Measurements from ENCODE around the gene SF3A2.
"Not testable (repeated sequence)": the region's sequence is repeated elsewhere in the genome, so short reads cannot be mapped to it uniquely, and the experiment has no call there.

Gene SF3A2

GRCh38 chr19:2270157-2270422 is 33.5 kb downstream of the SF3A2 start:
- no peak for TF ChIP-seq POLR2A (IDR thresholded peaks at IDR 0.05; ENCODE audit: low read length)
- no peak for TF ChIP-seq GATA1 (IDR thresholded peaks at IDR 0.05; ENCODE audit: low read depth, low read length)

GRCh38 chr19:2270423-2271233 is 34.0 kb downstream of the SF3A2 start:
- TF ChIP-seq GATA1 (IDR thresholded peaks at IDR 0.05; ENCODE audit: low read depth, low read length) (no peak), POLR2A (IDR thresholded peaks at IDR 0.05; ENCODE audit: low read length) (peak; percentile 54)
- DNase-seq = peak; percentile 90 to 95

More at GRCh38 chr19:2270157-2270422, 33.5 kb downstream of the SF3A2 start:
- DNase-seq = peak; percentile 76 to 87

GRCh38 chr19:2271234-2272103 is 34.8 kb downstream of the SF3A2 start:
- peak in 1 of 2 experiments; percentile 48 for DNase-seq
- no peak for TF ChIP-seq POLR2A (IDR thresholded peaks at IDR 0.05; ENCODE audit: low read length)
- TF ChIP-seq GATA1 (IDR thresholded peaks at IDR 0.05; ENCODE audit: low read depth, low read length) = no peak

GRCh38 chr19:2273356-2274184 is 36.9 kb downstream of the SF3A2 start:
- TF ChIP-seq GATA1 (IDR thresholded peaks at IDR 0.05; ENCODE audit: low read depth, low read length) (no peak), POLR2A (IDR thresholded peaks at IDR 0.05; ENCODE audit: low read length) (no peak)
- peak; percentile 91 to 92 for DNase-seq

GRCh38 chr19:2274185-2274711 is 37.6 kb downstream of the SF3A2 start:
- TF ChIP-seq POLR2A (IDR thresholded peaks at IDR 0.05; ENCODE audit: low read length) = no peak
- no peak for TF ChIP-seq GATA1 (IDR thresholded peaks at IDR 0.05; ENCODE audit: low read depth, low read length)
- no peak for DNase-seq

GRCh38 chr19:2274931-2275535 is 38.4 kb downstream of the SF3A2 start:
- no peak for TF ChIP-seq POLR2A (IDR thresholded peaks at IDR 0.05; ENCODE audit: low read length)
- no peak for TF ChIP-seq GATA1 (IDR thresholded peaks at IDR 0.05; ENCODE audit: low read depth, low read length)
- DNase-seq = peak; percentile 57 to 64

DNA sequence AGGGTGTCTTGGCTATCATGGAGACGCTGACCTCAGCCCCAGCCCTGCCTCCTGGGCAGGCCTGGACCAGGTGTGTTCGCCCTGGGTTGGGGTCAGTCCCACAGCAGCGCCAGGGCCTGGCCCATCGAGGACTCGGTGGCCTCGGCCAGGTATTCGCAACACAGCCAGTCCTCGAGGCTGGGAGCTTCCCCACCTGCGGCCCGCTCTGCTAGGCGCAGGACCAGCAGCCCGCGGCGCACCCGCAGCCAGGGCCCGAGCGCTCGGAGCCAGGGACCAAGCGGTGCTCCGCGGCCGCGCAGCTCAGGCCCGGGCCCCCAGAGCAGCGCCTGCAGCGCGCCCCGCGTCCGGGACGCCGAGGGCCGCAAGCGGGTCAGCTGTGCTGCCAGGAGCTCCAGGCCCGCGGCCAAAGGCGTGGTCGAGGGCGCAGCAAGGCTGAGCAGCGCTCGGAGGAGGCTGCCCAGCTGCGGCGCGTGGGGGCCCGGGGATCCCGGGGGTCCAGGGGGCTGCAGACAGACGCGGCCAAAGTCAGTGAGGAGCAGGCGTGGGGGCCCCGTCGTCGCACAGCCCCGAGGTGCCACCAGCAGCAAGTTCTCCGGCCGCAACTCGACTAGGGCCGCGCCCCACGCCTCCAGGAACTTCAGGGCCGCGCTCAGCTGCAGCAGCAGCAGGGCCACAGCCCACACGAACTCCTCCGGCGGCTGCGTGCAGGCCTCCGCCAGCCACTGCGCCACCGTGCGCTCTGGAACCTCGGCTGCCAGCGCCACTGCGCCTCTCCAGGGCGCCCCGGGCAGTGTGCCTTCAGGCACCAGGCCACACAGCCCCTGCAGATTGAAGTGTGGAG is 39.2 kb downstream of the SF3A2 start:
- TF ChIP-seq POLR2A (IDR thresholded peaks at IDR 0.05; ENCODE audit: low read length) (no peak), GATA1 (IDR thresholded peaks at IDR 0.05; ENCODE audit: low read depth, low read length) (no peak)
- no peak for DNase-seq

- no peak for TF ChIP-seq POLR2A (IDR thresholded peaks at IDR 0.05; ENCODE audit: low read length)
- no peak for TF ChIP-seq GATA1 (IDR thresholded peaks at IDR 0.05; ENCODE audit: low read depth, low read length)
- no peak for DNase-seq
These were observed 39.9 kb downstream of the SF3A2 start for GRCh38 chr19:2276429-2276986.

DNA sequence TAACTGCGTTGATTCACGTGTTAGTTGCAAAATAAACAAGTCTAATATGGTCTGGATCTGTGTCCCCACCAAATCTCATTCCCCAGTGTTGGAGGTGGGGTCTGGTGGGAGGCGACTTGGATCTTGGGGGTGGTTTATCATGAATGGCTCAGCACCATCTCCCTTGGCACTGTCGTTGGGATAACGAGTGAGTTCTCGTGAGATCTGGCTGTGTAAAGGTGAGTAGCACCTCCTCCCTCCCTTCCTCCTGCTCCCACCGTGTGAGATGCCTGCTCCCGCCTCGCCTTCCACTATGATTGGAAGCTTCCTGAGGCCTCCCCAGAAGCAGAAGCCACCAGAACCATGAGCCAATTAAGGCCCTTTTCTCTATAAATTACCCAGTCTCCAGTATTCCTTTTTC is 40.5 kb downstream of the SF3A2 start:
- no peak for TF ChIP-seq GATA1 (IDR thresholded peaks at IDR 0.05; ENCODE audit: low read depth, low read length)
- TF ChIP-seq POLR2A (IDR thresholded peaks at IDR 0.05; ENCODE audit: low read length) = no peak
- DNase-seq = no peak

DNA sequence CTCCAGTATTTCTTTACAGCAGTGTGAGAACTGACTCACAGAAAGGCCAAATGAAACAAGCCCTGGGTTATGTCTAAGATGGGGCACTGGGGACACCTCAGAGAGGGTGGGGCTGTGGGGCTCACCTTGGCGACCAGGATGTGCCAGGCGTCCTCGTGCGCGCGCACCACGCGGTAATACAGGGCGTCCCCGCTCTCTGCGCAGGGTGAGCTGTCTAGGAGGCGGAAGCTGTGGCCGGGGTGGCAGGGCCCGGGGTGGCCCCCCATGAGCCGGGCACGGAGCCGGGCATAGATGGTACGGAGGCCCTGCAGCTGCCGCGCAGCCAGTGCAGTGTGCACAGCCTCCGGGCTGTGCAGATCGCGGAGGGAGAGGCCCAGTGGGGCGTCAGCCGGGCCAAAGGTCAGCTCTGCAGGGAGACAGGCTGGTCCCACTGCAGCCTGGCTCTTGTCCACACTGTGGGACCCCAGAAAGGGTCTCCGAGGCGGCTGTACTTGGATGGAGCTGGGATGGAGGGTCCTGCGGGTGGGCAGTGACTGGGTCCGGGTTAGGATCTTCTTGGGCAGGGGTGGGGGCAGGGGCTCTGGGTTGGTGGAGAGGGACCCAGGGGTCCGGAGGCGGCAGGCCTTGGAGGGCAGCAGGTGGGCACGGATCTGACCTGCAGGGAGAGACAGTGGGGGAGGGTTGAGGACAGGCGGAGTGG is 42.0 kb downstream of the SF3A2 start:
- TF ChIP-seq GATA1 (IDR thresholded peaks at IDR 0.05; ENCODE audit: low read depth, low read length) = no peak
- no peak for TF ChIP-seq POLR2A (IDR thresholded peaks at IDR 0.05; ENCODE audit: low read length)
- no peak for DNase-seq

DNA sequence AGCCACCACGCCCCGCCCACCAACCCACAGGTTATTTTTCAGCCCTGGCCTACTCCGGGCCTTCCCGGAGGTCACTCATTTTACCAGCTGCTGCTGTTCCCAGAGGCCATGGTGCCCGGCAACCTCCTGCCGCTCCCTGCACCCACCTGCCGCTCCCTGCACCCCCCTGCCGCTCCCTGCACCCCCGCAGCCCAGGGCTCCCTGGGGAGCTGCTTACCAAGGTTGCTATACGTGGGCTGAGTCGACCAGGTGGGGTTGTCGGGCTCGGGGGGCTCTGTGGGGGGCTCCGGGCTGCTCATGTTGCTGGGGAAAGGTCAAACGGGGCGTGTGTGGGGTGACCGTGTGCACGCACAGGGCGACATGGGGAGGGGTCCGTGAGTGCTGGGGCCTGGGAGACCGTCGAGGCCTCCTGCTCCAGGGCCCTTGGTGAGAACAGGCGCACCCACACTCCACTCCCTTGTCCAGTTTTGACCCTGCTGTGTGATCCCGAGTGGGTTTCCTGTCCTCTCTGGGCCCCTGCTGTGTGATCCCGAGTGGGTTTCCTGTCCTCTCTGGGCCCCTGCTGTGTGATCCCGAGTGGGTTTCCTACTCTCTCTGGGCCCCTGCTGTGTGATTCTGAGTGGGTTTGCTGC is 44.1 kb downstream of the SF3A2 start:
- no peak for TF ChIP-seq POLR2A (IDR thresholded peaks at IDR 0.05; ENCODE audit: low read length)
- no peak for TF ChIP-seq GATA1 (IDR thresholded peaks at IDR 0.05; ENCODE audit: low read depth, low read length)
- no peak for DNase-seq

GRCh38 chr19:2281265-2282061 is 44.8 kb downstream of the SF3A2 start:
- DNase-seq = not testable (repeated sequence)
